Measurements from ENCODE around the gene TENM3. TPM values are rescaled to one million over a fixed set of nuclear protein-coding genes. Genes with fewer than 3 reads are reported as not detected.

Gene TENM3
- total RNA-seq, 1 donor from 2014 or later: 124 TPM

DNA sequence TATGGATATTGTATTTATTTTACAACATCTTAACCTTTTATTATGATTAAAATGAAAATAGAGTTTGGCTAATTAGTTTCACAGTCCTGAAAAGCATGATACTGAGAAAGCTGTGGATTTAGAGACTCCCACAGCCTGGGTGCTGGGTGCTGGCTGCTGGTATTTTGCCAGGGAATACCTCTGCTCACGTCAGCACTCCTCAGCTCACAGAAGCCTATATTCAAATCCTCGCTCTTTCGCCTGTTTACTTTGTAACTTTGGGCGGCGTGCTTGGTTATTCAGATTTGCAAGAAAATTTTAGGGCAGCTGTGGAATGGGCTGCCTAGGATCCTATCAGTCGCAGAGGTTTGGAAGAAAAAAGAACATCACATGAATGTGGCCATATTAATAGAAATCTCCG, 412.1 kb downstream of the TENM3 start:
- no peaks in the 10 kb centered on the region for H3K9me3 Mint-ChIP-seq (ENCODE audit: unreplicated experiment)
- no peak overlapping the region for H3K4me3 Mint-ChIP-seq (ENCODE audit: unreplicated experiment)
- H3K27me3 Mint-ChIP-seq (ENCODE audit: unreplicated experiment): no peaks in the 10 kb centered on the region
- peaks cover 7% of the 10 kb centered on the region for H3K36me3 Mint-ChIP-seq (ENCODE audit: unreplicated experiment)
- peaks cover 4% of the 10 kb centered on the region for H3K4me1 Mint-ChIP-seq (ENCODE audit: low read depth, unreplicated experiment)
- no peak overlapping the region for H3K27ac Mint-ChIP-seq (ENCODE audit: unreplicated experiment)
- TF ChIP-seq CTCF (IDR thresholded peaks at IDR 0.05; ENCODE audit: partially characterized antibody, unreplicated experiment): no peak
- no peak for DNase-seq

- Mint-ChIP-seq H3K36me3 (ENCODE audit: unreplicated experiment) (peaks cover 29% of the 10 kb centered on the region), H3K9me3 (ENCODE audit: unreplicated experiment) (peaks cover 8% of the 10 kb centered on the region), H3K4me3 (ENCODE audit: unreplicated experiment) (no peak overlapping the region), H3K27me3 (ENCODE audit: unreplicated experiment) (no peaks in the 10 kb centered on the region), H3K27ac (ENCODE audit: unreplicated experiment) (no peak overlapping the region), H3K4me1 (ENCODE audit: low read depth, unreplicated experiment) (peaks cover 8% of the 10 kb centered on the region)
- DNase-seq: no peak
- no peak for TF ChIP-seq CTCF (IDR thresholded peaks at IDR 0.05; ENCODE audit: partially characterized antibody, unreplicated experiment)
These were observed 419.3 kb downstream of the TENM3 start for GRCh38 chr4:182662551-182662950.

- no peak for TF ChIP-seq CTCF (IDR thresholded peaks at IDR 0.05; ENCODE audit: partially characterized antibody, unreplicated experiment)
- Mint-ChIP-seq H3K27ac (ENCODE audit: unreplicated experiment) (no peak overlapping the region), H3K9me3 (ENCODE audit: unreplicated experiment) (no peaks in the 10 kb centered on the region), H3K27me3 (ENCODE audit: unreplicated experiment) (no peaks in the 10 kb centered on the region), H3K4me3 (ENCODE audit: unreplicated experiment) (no peak overlapping the region), H3K36me3 (ENCODE audit: unreplicated experiment) (peaks cover 11% of the 10 kb centered on the region), H3K4me1 (ENCODE audit: low read depth, unreplicated experiment) (peaks cover 4% of the 10 kb centered on the region)
- no peak for DNase-seq
These were observed 428.0 kb downstream of the TENM3 start for GRCh38 chr4:182671231-182671630.

DNA sequence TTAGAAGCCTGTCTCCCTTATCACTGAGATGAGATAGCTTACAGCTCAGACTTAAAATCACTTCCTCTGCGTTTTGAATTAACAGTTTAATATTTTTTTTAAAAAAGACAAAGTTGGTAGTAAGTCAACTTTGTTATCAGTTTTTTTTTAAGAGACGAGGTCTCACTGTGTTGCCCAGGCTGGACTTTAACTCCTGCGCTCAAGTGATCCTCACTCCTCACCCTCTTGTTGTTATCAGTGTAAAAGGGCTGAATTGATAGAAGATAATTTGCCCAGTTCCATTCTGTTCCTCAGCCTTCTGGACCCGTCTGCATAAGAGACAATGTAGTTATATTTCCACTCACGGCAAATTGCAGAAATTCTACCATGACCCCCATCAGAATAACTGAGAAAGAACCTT, 428.5 kb downstream of the TENM3 start:
- no peak for DNase-seq
- Mint-ChIP-seq H3K4me3 (ENCODE audit: unreplicated experiment) (no peak overlapping the region), H3K27ac (ENCODE audit: unreplicated experiment) (no peak overlapping the region), H3K4me1 (ENCODE audit: low read depth, unreplicated experiment) (peaks cover 4% of the 10 kb centered on the region), H3K27me3 (ENCODE audit: unreplicated experiment) (no peaks in the 10 kb centered on the region), H3K36me3 (ENCODE audit: unreplicated experiment) (peaks cover 11% of the 10 kb centered on the region), H3K9me3 (ENCODE audit: unreplicated experiment) (no peaks in the 10 kb centered on the region)
- TF ChIP-seq CTCF (IDR thresholded peaks at IDR 0.05; ENCODE audit: partially characterized antibody, unreplicated experiment): no peak

DNA sequence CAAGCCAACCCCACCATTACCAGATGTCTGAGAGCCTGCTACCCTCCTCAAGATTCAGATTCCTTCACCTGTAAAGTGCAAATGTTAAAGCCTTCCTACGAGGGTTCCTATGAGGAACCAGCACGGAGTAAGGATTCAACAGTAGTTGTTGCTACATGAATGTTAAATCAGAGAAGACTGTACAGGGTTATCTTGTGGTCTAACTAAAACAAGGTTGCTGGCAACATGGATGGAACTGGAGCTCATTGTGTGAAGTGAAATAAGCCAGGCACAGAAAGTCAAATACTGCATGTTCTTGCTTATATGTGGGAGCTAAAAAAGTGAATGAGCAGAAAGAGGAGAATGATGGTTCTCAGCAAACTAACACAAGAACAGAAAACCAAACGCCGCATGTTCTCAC, 435.4 kb downstream of the TENM3 start:
- Mint-ChIP-seq H3K27ac (ENCODE audit: unreplicated experiment) (no peak overlapping the region), H3K36me3 (ENCODE audit: unreplicated experiment) (no peaks in the 10 kb centered on the region), H3K4me1 (ENCODE audit: low read depth, unreplicated experiment) (peaks cover 7% of the 10 kb centered on the region), H3K4me3 (ENCODE audit: unreplicated experiment) (no peak overlapping the region), H3K27me3 (ENCODE audit: unreplicated experiment) (peaks cover 1% of the 10 kb centered on the region), H3K9me3 (ENCODE audit: unreplicated experiment) (peaks cover 5% of the 10 kb centered on the region)
- TF ChIP-seq CTCF (IDR thresholded peaks at IDR 0.05; ENCODE audit: partially characterized antibody, unreplicated experiment): no peak
- DNase-seq: no peak

Measured in glutamatergic neuron (in vitro differentiated cells).